Testis (tissue), 3 donors: Measurements from ENCODE around the gene ADRA2B. TPM values are rescaled to one million over a fixed set of nuclear protein-coding genes. Genes with fewer than 3 reads are reported as not detected.

Experiments used
- DNase-seq: peaks from one replicate; pipeline ENCODE4 v3.0.0-alpha.2; 2019
- H3K27ac ChIP-seq, 2 donors: fragments of 200-600 bp; sonication (generic); one replicate each; pipeline ENCODE4 v1.5.1; 2019
- H3K27me3 ChIP-seq: fragments of 200-600 bp; sonication (generic); one replicate; pipeline ENCODE4 v1.5.1; 2019
- H3K36me3 ChIP-seq: fragments of 200-600 bp; sonication (generic); one replicate; pipeline ENCODE4 v1.5.1; 2017; ENCODE audit warnings: low read depth; ENCODE audit errors: missing control alignments
- H3K4me1 ChIP-seq: fragments of 200-600 bp; sonication (generic); one replicate; pipeline ENCODE4 v1.5.1; 2019
- H3K4me3 ChIP-seq, 2 donors: fragments of 200-600 bp; sonication (generic); one replicate each; pipeline ENCODE4 v1.5.1; 2017 to 2019
- H3K9me3 ChIP-seq: fragments of 200-600 bp; sonication (generic); one replicate; pipeline ENCODE4 v1.5.1; 2017
- POLR2A ChIP-seq: fragments of 450-650 bp; IDR thresholded peaks from one replicate; pipeline ENCODE4 v1.6.1; 2017; ENCODE audit warnings: antibody characterized with exemption, mild to moderate bottlenecking, moderate library complexity
- WGBS, 2 donors: methylation state at CpG; one replicate each; pipeline ENCODE4 v1.1.5; 2018; 5-methylcytosine and 5-hydroxymethylcytosine counted together
- intact Hi-C: fragments of 100-400 bp; cut with DNase I; formaldehyde crosslinking; loops from one replicate; pipeline ENCODE4 v1.15.1; 2023; ENCODE audit warnings: low total_unique reads
- polyA plus RNA-seq: library from polyadenylated mRNA; stranded (reverse); fragments of 350-450 nt; fragmentation: Illumina TruSeq; extraction: RNeasy Lipid Tissue Mini Kit (QIAGEN cat#74804); gene quantifications from one replicate; pipeline ENCODE4 v1.2.3, GENCODE V29; 2014; ENCODE audit warnings: low read depth, low replicate concordance; ENCODE audit not compliant: insufficient read depth
- total RNA-seq, 2 donors: library from RNA; depleted of rRNA; stranded (reverse); fragments of >200 nt; gene quantifications; one replicate each; pipeline ENCODE4 v1.2.3, GENCODE V29; 2016
- TF ChIP-seq, protein P1 (sequence below), 3 experiments: fragments of 450-650 bp in 2 of 3; fragments of 200-600 bp in 1 of 3; sonication (generic) in 1 of 3; IDR thresholded peaks; one replicate each; pipeline ENCODE4 v1.5.1; 2016 to 2019; ENCODE audit warnings: antibody characterized with exemption in 3 of 3, mild to moderate bottlenecking in 2 of 3, moderate library complexity in 1 of 3

Gene ADRA2B
- total and polyA plus RNA-seq, 3 donors from 2014 or later: 2.1 to 2.6 (median 2.4) TPM

DNA sequence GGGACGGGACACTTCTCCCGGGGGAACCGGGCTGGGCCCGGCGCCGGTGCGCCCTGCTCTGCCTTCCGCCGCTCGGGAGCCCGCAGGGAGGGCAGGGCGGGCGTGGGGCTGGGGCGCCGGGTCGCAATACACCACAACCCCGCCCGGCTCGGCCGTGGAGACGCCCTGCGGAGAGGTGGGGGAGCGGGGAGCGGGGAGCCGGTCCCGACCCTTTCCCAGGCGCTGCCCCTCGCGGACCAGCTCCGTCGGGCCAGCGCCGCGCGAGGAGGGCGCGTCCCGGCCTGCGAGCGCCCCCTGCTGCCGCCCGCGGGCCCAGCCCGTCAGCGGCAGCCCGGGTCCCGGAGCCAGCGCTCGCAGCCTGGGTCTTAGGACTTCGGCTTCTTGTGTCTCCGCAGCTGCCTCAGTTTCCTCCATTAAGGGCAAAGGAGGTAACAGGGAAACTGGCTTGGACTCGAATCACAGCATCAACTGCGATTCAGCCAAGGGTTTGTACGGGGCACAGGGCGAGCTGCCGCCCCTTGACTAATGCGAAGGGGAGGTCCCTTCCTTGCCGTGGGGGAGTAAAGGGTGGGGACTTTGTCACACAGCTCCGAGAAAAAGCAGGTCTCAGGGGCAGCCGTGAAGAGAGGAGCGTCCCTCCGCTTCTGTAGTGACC is 635 bp upstream of the ADRA2B start:
- H3K9me3 ChIP-seq: no peaks in the 10 kb centered on the region
- H3K27ac ChIP-seq: peak overlapping the region in 1 of 2 donors; percentile 30
- no peak for TF ChIP-seq POLR2A
- TF ChIP-seq, protein P1, sequence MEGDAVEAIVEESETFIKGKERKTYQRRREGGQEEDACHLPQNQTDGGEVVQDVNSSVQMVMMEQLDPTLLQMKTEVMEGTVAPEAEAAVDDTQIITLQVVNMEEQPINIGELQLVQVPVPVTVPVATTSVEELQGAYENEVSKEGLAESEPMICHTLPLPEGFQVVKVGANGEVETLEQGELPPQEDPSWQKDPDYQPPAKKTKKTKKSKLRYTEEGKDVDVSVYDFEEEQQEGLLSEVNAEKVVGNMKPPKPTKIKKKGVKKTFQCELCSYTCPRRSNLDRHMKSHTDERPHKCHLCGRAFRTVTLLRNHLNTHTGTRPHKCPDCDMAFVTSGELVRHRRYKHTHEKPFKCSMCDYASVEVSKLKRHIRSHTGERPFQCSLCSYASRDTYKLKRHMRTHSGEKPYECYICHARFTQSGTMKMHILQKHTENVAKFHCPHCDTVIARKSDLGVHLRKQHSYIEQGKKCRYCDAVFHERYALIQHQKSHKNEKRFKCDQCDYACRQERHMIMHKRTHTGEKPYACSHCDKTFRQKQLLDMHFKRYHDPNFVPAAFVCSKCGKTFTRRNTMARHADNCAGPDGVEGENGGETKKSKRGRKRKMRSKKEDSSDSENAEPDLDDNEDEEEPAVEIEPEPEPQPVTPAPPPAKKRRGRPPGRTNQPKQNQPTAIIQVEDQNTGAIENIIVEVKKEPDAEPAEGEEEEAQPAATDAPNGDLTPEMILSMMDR (IDR thresholded peaks at IDR 0.05): peak; percentile 82 to 86 (median 85)
- peak; percentile 46 for DNase-seq
- H3K36me3 ChIP-seq: no peaks in the 10 kb centered on the region
- WGBS, 2 donors: 2 to 8% methylated on average over 11 to 29 of the region's 62 CpGs
- H3K27me3 ChIP-seq: no peaks in the 10 kb centered on the region
- H3K4me3 ChIP-seq: peak overlapping the region; percentile 46 to 60
- intact Hi-C loops: no loop called here
- H3K4me1 ChIP-seq: peaks cover 9% of the 10 kb centered on the region

DNA sequence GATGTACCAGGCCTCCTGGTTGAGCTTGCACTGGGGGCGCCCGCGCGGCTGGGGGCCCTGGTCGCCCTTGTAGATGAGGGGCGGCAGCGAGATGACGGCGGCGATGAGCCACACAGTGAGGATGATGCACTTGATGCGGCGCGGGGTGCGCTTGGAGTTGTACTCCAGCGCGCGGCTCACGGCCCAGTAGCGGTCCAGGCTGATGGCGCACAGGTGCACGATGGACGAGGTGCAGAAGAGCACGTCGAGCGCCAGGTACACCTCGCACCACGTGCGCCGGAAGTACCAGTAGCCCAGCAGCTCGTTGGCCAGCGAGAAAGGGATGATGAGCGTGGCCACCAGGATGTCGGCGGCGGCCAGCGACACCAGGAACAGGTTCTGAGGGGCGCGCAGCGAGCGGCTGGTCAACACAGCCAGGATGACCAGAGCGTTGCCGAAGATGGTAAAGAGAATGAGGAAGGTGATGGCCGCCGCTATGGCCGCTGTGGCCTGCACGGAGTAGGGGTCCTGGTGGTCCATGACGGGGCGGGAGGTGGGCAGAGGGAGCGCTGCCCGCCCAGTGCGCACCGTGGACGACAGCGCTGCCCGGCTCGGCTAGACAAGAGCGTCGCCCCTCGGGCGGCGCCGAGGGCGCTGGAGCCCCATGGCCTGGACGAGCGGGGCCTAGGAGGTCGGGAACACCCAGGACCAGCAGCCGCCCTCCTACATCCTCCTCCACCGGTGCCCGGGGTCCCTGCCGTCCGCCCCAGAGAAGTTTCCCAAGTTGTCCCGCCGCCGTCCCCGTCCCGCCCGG is 544 bp downstream of the ADRA2B start:
- peak overlapping the region in 1 of 2 donors; percentile 30 for H3K27ac ChIP-seq
- H3K36me3 ChIP-seq: no peaks in the 10 kb centered on the region
- 44 to 55% methylated on average over 62 to 69 of the region's 77 CpGs for WGBS, 2 donors
- TF ChIP-seq, protein P1 (IDR thresholded peaks at IDR 0.05): no peak
- no peak for TF ChIP-seq POLR2A
- no peaks in the 10 kb centered on the region for H3K9me3 ChIP-seq
- intact Hi-C loops: no loop called here
- peak overlapping the region; percentile 46 to 60 for H3K4me3 ChIP-seq
- DNase-seq: no peak
- H3K4me1 ChIP-seq: peaks cover 6% of the 10 kb centered on the region
- H3K27me3 ChIP-seq: no peaks in the 10 kb centered on the region

DNA sequence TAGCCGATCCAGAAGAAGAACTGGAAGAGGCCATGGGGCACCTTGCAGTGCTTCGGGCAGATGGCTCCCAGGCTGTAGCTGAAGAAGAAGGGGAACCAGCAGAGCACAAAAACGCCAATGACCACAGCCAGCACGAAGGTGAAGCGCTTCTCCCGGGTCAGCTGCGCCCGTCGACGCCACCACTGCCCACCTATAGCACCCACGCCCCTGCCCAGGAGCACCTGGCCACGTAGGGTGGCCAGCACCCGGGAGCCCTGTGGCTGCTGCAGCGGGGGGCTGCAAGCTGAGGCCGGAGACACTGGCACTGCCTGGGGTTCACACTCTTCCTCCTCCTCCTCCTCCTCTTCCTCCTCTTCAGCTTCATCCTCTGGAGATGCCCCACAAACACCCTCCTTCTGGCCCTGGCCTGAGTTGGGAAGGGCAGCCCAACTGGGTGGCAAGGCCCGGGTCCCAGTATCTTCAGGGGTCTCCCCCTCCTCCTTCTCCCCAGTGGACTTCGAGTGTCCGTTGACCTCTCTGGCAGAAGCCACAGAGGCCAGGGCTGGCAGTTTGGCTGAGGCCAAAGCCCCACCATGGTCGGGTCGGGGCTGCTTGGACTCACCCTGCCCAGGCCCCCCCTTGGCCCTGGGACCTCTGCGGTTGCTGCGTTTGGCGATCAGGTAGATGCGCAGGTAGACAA is 1.3 kb downstream of the ADRA2B start:
- TF ChIP-seq, protein P1 (IDR thresholded peaks at IDR 0.05): no peak
- TF ChIP-seq POLR2A: no peak
- Histone ChIP-seq H3K4me1 (peaks cover 6% of the 10 kb centered on the region), H3K36me3 (no peaks in the 10 kb centered on the region), H3K4me3 (no peak overlapping the region), H3K27ac (no peak overlapping the region), H3K9me3 (no peaks in the 10 kb centered on the region), H3K27me3 (no peaks in the 10 kb centered on the region)
- intact Hi-C loops: no loop called here
- WGBS, 2 donors: 71 to 83% methylated on average over 20 to 24 of the region's 24 CpGs
- no peak for DNase-seq

DNA sequence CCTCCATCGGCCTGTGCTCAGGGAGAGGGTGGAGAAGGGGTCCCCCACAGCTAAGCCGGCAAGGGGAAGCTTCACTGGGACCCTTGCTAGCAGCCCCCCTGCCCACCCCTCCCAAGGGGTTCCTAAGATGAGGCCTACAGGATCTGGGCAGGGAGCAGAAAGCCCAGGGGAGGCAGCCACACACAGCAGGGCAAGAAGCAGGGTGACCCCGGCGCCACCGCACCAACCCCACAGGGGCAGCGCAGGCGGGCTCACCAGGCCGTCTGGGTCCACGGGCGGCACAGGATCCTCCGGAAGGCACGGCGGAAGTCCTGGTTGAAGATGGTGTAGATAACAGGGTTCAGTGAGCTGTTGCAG is 1.8 kb downstream of the ADRA2B start:
- TF ChIP-seq, protein P1 (IDR thresholded peaks at IDR 0.05): no peak
- TF ChIP-seq POLR2A: no peak
- Histone ChIP-seq H3K9me3 (no peaks in the 10 kb centered on the region), H3K36me3 (no peaks in the 10 kb centered on the region), H3K27me3 (no peaks in the 10 kb centered on the region), H3K4me1 (peaks cover 7% of the 10 kb centered on the region), H3K4me3 (no peak overlapping the region), H3K27ac (peak overlapping the region in 1 of 2 donors; percentile 3)
- no peak for DNase-seq
- intact Hi-C loops: no loop called here
- 74% methylated on average over 13 of the region's 13 CpGs; no CpG with 5 or more reads in 1 of the 2 donors for WGBS, 2 donors
